Measurements from ENCODE around the gene WASF3. TPM values are rescaled to one million over a fixed set of nuclear protein-coding genes. Genes with fewer than 3 reads are reported as not detected.

Gene WASF3
- total RNA-seq, 8 experiments from 2014 or later = 1.4 to 44.2 (median 22.4) TPM

- H3K4me3 ChIP-seq = no peak overlapping the region
- no peak overlapping the region for H3K27ac ChIP-seq
- 0 to 100% (median 94%) methylated on average over 1 to 3 of the region's 4 CpGs; no CpG with 5 or more reads in 7 of the 10 experiments for WGBS, 10 experiments
- no peak for ATAC-seq (replicated peaks in 6 of 8)
- in situ Hi-C loops (cut with MboI; ENCODE audit: low pct_unique_long_range_greater_than_20kb in 2 of 9, low sequenced_read_pairs in 9 of 9, unreplicated experiment in 9 of 9) = loop anchor here in 5 of 9 experiments (10.0 to 25.0 kb wide), 3 partner anchors 169 to 229 kb away; no protein-coding TSS in a partner anchor
- no peaks in the 10 kb centered on the region for H3K4me1 ChIP-seq (replicated peaks in 1 of 2)
These were observed 148.1 kb downstream of the WASF3 start for GRCh38 chr13:26705536-26705935.

- Histone ChIP-seq H3K4me1 (replicated peaks in 1 of 2) (no peaks in the 10 kb centered on the region), H3K4me3 (no peak overlapping the region), H3K27ac (no peak overlapping the region)
- in situ Hi-C loops (cut with MboI; ENCODE audit: low pct_unique_long_range_greater_than_20kb in 2 of 9, low sequenced_read_pairs in 9 of 9, unreplicated experiment in 9 of 9) = loop anchor here in 5 of 9 experiments (10.0 to 25.0 kb wide), 3 partner anchors 168 to 228 kb away; no protein-coding TSS in a partner anchor
- ATAC-seq (replicated peaks in 6 of 8) = no peak
- WGBS, 10 experiments = 17 to 100% (median 47%) methylated on average over 1 to 5 of the region's 7 CpGs; no CpG with 5 or more reads in 3 of the 10 experiments
These were observed 148.9 kb downstream of the WASF3 start for GRCh38 chr13:26706381-26706780.

GRCh38 chr13:26707122-26708006 is 149.9 kb downstream of the WASF3 start:
- Histone ChIP-seq H3K27ac (no peak overlapping the region), H3K4me1 (replicated peaks in 1 of 2) (no peaks in the 10 kb centered on the region), H3K4me3 (no peak overlapping the region)
- in situ Hi-C loops (cut with MboI; ENCODE audit: low pct_unique_long_range_greater_than_20kb in 2 of 9, low sequenced_read_pairs in 9 of 9, unreplicated experiment in 9 of 9) = loop anchor here in 5 of 9 experiments (10.0 to 25.0 kb wide), 3 partner anchors 167 to 227 kb away; no protein-coding TSS in a partner anchor
- 0 to 100% (median 40%) methylated on average over 1 to 7 of the region's 13 CpGs; no CpG with 5 or more reads in 5 of the 10 experiments for WGBS, 10 experiments
- ATAC-seq (replicated peaks in 6 of 8) = peak; percentile 77 to 95 (median 88)

- no peak for ATAC-seq (replicated peaks in 6 of 8)
- Histone ChIP-seq H3K4me1 (replicated peaks in 1 of 2) (no peaks in the 10 kb centered on the region), H3K4me3 (no peak overlapping the region), H3K27ac (no peak overlapping the region)
- in situ Hi-C loops (cut with MboI; ENCODE audit: low pct_unique_long_range_greater_than_20kb in 2 of 9, low sequenced_read_pairs in 9 of 9, unreplicated experiment in 9 of 9) = loop anchor here in 5 of 9 experiments (10.0 to 25.0 kb wide), 3 partner anchors 167 to 227 kb away; no protein-coding TSS in a partner anchor
- 80% methylated on average over 1 of the region's 6 CpGs; no CpG with 5 or more reads in 9 of the 10 experiments for WGBS, 10 experiments
These were observed 150.5 kb downstream of the WASF3 start for GRCh38 chr13:26708007-26708297.

- Histone ChIP-seq H3K4me3 (no peak overlapping the region), H3K4me1 (replicated peaks in 1 of 2) (no peaks in the 10 kb centered on the region), H3K27ac (no peak overlapping the region)
- ATAC-seq (replicated peaks in 6 of 8) = no peak
- WGBS, 10 experiments = 37 to 82% (median 80%) methylated on average over 1 to 7 of the region's 7 CpGs; no CpG with 5 or more reads in 4 of the 10 experiments
- in situ Hi-C loops (cut with MboI; ENCODE audit: low pct_unique_long_range_greater_than_20kb in 2 of 9, low sequenced_read_pairs in 9 of 9, unreplicated experiment in 9 of 9) = loop anchor here in 5 of 9 experiments (10.0 to 25.0 kb wide), 3 partner anchors 165 to 225 kb away; no protein-coding TSS in a partner anchor
These were observed 152.0 kb downstream of the WASF3 start for GRCh38 chr13:26709461-26709860.

- no peak overlapping the region for H3K27ac ChIP-seq
- 0 to 80% (median 56%) methylated on average over 1 to 5 of the region's 13 CpGs; no CpG with 5 or more reads in 5 of the 10 experiments for WGBS, 10 experiments
- ATAC-seq (replicated peaks in 6 of 8) = no peak
- in situ Hi-C loops (cut with MboI; ENCODE audit: low pct_unique_long_range_greater_than_20kb in 2 of 9, low sequenced_read_pairs in 9 of 9, unreplicated experiment in 9 of 9) = loop anchor here in 2 of 9 experiments (25.0 kb wide), 1 partner anchor 177 kb away; no protein-coding TSS in a partner anchor
- H3K4me1 ChIP-seq (replicated peaks in 1 of 2) = no peaks in the 10 kb centered on the region
- no peak overlapping the region for H3K4me3 ChIP-seq
These were observed 152.7 kb downstream of the WASF3 start for GRCh38 chr13:26710166-26710565.

GRCh38 chr13:26711211-26711610 is 153.7 kb downstream of the WASF3 start:
- no peak overlapping the region for H3K27ac ChIP-seq
- no peak for ATAC-seq (replicated peaks in 6 of 8)
- in situ Hi-C loops (cut with MboI; ENCODE audit: low pct_unique_long_range_greater_than_20kb in 2 of 9, low sequenced_read_pairs in 9 of 9, unreplicated experiment in 9 of 9) = loop anchor here in 2 of 9 experiments (25.0 kb wide), 1 partner anchor 176 kb away; no protein-coding TSS in a partner anchor
- no peak overlapping the region for H3K4me3 ChIP-seq
- WGBS, 10 experiments = 0 to 83% (median 19%) methylated on average over 1 to 4 of the region's 4 CpGs; no CpG with 5 or more reads in 3 of the 10 experiments
- H3K4me1 ChIP-seq (replicated peaks in 1 of 2) = no peaks in the 10 kb centered on the region

- H3K4me3 ChIP-seq = no peak overlapping the region
- ATAC-seq (replicated peaks in 6 of 8) = no peak
- in situ Hi-C loops (cut with MboI; ENCODE audit: low pct_unique_long_range_greater_than_20kb in 2 of 9, low sequenced_read_pairs in 9 of 9, unreplicated experiment in 9 of 9) = loop anchor here in 2 of 9 experiments (25.0 kb wide), 1 partner anchor 174 kb away; no protein-coding TSS in a partner anchor
- H3K4me1 ChIP-seq (replicated peaks in 1 of 2) = no peaks in the 10 kb centered on the region
- no peak overlapping the region for H3K27ac ChIP-seq
- WGBS, 10 experiments = 100% methylated on average over 1 of the region's 1 CpG; no CpG with 5 or more reads in 8 of the 10 experiments
These were observed 155.9 kb downstream of the WASF3 start for GRCh38 chr13:26713341-26713740.

GRCh38 chr13:26716984-26717383 is 159.5 kb downstream of the WASF3 start:
- no peak for ATAC-seq (replicated peaks in 6 of 8)
- in situ Hi-C loops (cut with MboI; ENCODE audit: low pct_unique_long_range_greater_than_20kb in 2 of 9, low sequenced_read_pairs in 9 of 9, unreplicated experiment in 9 of 9) = loop anchor here in 2 of 9 experiments (25.0 kb wide), 1 partner anchor 170 kb away; no protein-coding TSS in a partner anchor
- 17 to 100% (median 92%) methylated on average over 1 to 2 of the region's 3 CpGs; no CpG with 5 or more reads in 6 of the 10 experiments for WGBS, 10 experiments
- Histone ChIP-seq H3K27ac (no peak overlapping the region), H3K4me1 (replicated peaks in 1 of 2) (no peaks in the 10 kb centered on the region), H3K4me3 (no peak overlapping the region)

GRCh38 chr13:26718146-26718545 is 160.7 kb downstream of the WASF3 start:
- Histone ChIP-seq H3K4me3 (no peak overlapping the region), H3K4me1 (replicated peaks in 1 of 2) (no peaks in the 10 kb centered on the region), H3K27ac (no peak overlapping the region)
- in situ Hi-C loops (cut with MboI; ENCODE audit: low pct_unique_long_range_greater_than_20kb in 2 of 9, low sequenced_read_pairs in 9 of 9, unreplicated experiment in 9 of 9) = loop anchor here in 2 of 9 experiments (25.0 kb wide), 1 partner anchor 169 kb away; no protein-coding TSS in a partner anchor
- no peak for ATAC-seq (replicated peaks in 6 of 8)
- WGBS, 10 experiments = 0 to 71% (median 40%) methylated on average over 1 to 2 of the region's 8 CpGs; no CpG with 5 or more reads in 7 of the 10 experiments

- in situ Hi-C loops (cut with MboI; ENCODE audit: low pct_unique_long_range_greater_than_20kb in 2 of 9, low sequenced_read_pairs in 9 of 9, unreplicated experiment in 9 of 9) = loop anchor here in 2 of 9 experiments (25.0 kb wide), 1 partner anchor 168 kb away; no protein-coding TSS in a partner anchor
- no peak for ATAC-seq (replicated peaks in 6 of 8)
- H3K4me1 ChIP-seq (replicated peaks in 1 of 2) = no peaks in the 10 kb centered on the region
- H3K27ac ChIP-seq = no peak overlapping the region
- 0 to 100% (median 78%) methylated on average over 1 to 5 of the region's 5 CpGs; no CpG with 5 or more reads in 1 of the 10 experiments for WGBS, 10 experiments
- no peak overlapping the region for H3K4me3 ChIP-seq
These were observed 161.4 kb downstream of the WASF3 start for GRCh38 chr13:26718872-26719271.

- H3K27ac ChIP-seq = no peak overlapping the region
- peak in 2 of 8 experiments; percentile 13 to 28 for ATAC-seq (replicated peaks in 6 of 8)
- no peaks in the 10 kb centered on the region for H3K4me1 ChIP-seq (replicated peaks in 1 of 2)
- 0 to 85% (median 37%) methylated on average over 1 to 5 of the region's 5 CpGs; no CpG with 5 or more reads in 2 of the 10 experiments for WGBS, 10 experiments
- no peak overlapping the region for H3K4me3 ChIP-seq
- in situ Hi-C loops (cut with MboI; ENCODE audit: low pct_unique_long_range_greater_than_20kb in 2 of 9, low sequenced_read_pairs in 9 of 9, unreplicated experiment in 9 of 9) = loop anchor here in 2 of 9 experiments (25.0 kb wide), 1 partner anchor 168 kb away; no protein-coding TSS in a partner anchor
These were observed 162.0 kb downstream of the WASF3 start for GRCh38 chr13:26719356-26719945.
